Measurements from ENCODE around the gene COL8A2.

COL8A2 gene

DNA sequence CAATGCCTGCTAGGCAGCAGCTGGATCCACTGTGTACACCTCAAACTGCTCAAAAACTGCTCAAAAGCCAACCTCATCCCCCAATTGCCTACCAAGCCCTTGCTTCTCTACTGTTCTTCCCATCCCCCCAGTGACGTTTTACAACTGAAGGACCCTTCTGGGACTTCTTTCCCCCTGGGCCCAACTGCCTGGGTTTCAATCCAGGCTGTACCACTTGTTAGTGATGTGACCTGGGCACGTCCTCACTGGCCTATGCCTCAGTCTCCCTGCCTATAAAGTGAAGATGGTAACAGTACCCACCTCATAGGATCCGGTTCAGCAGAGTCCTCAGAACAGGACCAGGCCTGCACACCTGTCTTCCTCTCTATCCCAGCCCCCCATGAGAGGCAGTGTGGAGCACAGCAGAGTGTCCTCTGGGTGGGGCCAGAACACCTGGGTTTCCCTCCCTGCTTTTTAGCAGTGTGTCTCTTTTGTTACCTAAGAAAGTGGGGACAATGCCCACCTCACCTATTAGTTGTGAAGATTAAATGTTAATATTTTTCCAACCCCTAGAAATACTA lies 43.0 kb downstream of the COL8A2 start:
- H3K27ac ChIP-seq: no peak overlapping the region
- no peak for DNase-seq (ENCODE audit: low read depth, low spot score)

DNA sequence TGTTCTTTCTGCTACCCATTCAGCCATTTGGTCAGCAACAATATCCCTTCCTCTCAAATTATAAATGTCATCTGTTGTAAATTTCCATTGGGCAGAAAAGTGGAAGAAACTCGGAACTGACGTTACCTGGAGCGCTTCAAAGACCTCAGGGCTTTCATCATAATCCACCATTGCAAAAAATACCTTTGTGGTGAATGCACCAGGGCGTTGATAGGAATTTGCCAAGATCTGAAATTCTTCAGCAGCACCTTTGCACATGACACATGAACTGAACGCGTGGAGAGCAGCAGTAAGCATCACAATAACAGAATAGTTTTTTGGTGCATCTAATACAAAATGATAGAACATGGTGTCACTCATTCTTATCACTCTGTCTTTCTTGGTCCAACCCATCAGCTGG lies 44.2 kb downstream of the COL8A2 start:
- no peak overlapping the region for H3K27ac ChIP-seq
- no peak for DNase-seq (ENCODE audit: low read depth, low spot score)

DNA sequence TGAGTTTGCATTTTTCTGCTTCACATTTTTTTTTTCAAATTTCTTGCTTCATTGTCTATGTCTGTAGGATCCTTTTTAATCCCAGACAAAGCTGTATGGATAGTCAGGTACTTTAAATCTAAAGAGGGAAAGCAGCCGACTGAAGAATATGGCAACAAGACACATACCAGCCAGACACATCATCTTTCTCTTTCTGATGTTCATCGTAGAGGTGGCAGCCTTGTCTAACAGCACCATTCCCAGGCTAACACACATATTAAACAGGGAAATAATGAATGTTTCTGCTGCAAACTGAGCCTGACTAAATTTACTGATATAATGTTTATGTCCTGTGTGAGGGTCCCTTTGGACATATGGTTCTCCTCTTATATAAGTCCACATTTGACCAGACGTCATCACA lies 44.8 kb downstream of the COL8A2 start:
- DNase-seq (ENCODE audit: low read depth, low spot score): no peak
- no peak overlapping the region for H3K27ac ChIP-seq

DNA sequence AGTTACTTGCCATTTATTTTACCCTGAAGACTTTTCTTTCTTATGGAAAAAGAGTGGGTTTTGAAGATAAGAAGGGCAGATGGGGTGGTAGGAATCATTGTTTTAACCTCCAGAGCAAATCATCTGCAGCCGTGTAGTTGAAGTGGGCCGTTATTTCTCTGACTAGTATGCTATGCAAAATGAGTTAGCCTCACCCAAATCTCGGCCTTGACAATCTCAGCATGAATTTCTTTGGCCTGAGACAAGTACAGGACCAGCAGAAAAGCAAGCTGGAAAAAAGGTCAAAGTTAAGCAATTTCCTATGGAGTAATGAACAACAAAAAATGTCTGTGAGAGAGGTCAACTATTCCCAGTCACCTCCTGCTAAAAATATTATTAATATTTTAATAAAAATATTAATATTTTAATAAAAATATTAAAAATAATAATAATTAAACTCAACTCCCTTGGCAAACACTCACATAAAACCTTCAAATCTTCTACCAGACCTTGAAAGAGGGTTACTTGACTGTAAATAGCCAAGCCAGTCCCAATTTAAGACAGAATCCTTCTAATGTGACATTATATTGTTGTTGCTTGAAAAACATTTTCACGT lies 47.9 kb downstream of the COL8A2 start:
- no peak for DNase-seq (ENCODE audit: low read depth, low spot score)
- H3K27ac ChIP-seq: no peak overlapping the region

DNA sequence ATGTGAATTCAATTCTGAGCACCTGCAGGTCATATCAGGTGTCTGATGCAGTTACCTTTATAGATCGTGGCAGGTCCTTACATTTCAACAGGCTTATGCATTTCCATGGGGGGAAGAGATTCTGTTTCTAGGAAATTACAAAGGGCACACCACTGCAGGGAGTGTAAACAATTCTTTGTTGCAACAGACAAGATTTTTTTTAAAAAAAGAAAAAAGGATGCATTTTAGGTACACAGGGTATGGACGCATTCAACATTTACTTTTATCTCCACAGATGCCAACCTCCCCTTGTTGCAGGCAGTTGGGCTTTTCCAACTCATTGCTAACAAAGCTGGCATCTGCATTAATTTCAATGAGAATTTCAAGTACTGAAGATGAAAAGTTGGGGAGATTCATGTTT lies 54.7 kb downstream of the COL8A2 start:
- no peak overlapping the region for H3K27ac ChIP-seq
- DNase-seq (ENCODE audit: low read depth, low spot score): no peak

DNA sequence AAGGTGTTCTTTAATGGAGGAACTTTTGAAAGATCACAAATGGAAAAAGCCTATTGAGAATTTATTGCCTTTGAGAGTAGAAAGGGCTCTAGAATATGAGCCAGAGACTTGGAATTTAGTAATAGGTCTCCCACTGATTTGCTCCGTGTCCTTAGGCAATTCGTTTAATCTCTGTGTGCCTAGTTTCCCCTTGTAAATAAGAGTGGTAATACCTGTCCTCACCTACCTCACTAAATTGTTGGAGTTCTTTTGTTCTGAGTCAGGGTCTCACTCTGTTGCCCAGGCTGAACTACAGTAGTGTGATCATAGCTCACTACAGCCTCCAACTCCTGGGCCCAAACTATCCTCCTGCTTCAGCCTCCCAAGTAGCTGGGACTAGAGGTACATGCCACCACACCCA lies 56.2 kb downstream of the COL8A2 start:
- no peak overlapping the region for H3K27ac ChIP-seq
- no peak for DNase-seq (ENCODE audit: low read depth, low spot score)

DNA sequence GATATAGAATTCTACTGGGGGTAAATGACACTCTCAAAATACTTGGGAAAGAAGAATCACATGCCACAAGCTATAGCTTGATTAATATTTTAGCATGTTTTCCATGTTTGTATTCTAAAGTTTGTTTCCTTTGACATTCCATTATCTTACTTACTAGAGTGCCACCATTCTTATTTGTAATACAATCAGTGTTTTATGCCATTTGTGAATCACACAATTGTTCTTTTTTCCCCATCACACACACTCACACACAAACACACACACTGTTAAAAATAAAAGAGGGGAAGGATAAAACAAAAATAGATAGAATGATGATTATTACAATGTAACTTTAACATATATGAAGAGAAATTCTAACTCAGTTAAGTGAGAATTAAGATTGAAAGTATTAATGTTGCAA lies 57.2 kb downstream of the COL8A2 start:
- no peak overlapping the region for H3K27ac ChIP-seq
- no peak for DNase-seq (ENCODE audit: low read depth, low spot score)

DNA sequence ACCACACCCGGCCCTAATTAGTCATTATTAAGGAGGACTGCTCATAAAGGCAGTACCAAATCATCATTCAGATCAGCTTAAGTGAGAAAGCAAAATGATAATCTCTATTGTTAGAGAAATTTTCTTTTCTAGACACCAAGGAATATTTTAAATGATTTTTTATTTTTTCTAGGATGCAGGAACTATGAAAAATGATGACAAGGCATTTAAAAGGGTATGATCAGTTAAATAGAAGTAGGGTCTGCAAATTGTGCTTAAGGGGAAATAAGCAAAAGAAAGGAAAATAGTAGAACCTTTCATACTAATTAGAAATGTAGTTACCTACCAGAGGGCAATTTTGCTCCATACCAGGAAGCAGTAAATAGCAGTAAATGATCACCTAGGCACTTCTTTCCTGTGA lies 62.7 kb downstream of the COL8A2 start:
- DNase-seq (ENCODE audit: low read depth, low spot score): no peak
- no peak overlapping the region for H3K27ac ChIP-seq

DNA sequence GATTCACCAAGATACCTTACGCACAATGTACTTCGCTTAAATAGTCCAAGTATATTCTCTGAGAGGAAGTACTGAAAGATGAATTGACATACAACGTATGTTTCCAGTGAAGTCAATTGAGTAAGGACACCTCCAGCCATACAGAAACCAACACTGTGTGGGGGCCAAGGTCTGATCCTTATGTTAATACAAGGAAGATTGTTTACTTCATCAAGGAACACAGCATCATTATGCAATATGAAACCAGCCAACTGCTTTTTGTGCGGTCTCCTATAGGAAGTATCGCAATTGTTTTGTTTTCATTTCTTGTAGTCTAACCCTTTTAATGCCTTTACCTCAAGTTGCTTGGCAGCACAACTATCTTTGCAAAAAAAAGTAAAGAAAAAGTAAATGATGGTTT lies 69.3 kb downstream of the COL8A2 start:
- no peak overlapping the region for H3K27ac ChIP-seq
- no peak for DNase-seq (ENCODE audit: low read depth, low spot score)

DNA sequence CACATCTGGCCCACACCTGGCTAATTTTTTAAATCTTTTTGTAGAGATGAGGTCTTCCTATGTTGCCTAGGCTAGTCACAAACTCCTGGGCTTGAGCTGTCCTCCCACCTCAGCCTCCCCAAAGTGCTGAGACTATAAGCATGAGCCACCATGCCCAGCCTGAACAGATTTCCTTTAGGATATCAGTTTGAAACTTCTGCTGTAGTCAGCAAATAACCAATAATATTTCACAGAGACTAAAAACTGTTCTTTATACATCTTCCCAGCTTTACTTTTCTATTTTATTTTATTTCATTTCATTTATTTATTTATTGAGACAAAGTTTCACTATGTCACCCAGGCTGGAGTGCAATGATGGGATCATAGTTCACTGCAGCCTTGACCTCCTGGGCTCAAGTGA lies 71.0 kb downstream of the COL8A2 start:
- no peak overlapping the region for H3K27ac ChIP-seq
- DNase-seq (ENCODE audit: low read depth, low spot score): no peak

DNA sequence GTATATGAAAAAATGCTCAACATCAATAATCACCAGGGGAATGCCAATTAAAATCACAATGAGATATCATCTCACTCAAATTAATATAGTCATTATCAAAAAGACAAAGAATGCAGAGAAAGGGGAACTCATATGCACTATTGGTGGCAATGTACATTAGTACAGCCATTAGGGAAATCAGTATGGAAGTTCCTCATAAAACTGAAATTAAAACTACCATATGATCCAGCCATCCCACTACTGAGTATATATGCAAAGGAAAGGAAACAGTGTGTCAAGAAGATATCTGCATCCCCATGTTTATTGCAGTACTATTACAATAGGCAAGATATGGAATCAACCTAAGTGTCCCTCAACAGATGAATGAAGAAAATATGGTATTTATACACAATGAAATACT lies 73.2 kb downstream of the COL8A2 start:
- DNase-seq (ENCODE audit: low read depth, low spot score): no peak
- no peak overlapping the region for H3K27ac ChIP-seq
